SJCRH30 (cell line): Measurements from ENCODE around the gene RFTN1. TPM values are rescaled to one million over a fixed set of nuclear protein-coding genes. Genes with fewer than 3 reads are reported as not detected.

Experiments
- DNase-seq, 2 experiments: peaks; one replicate each; pipeline ENCODE4 v3.0.0-alpha.2; 2015 to 2020
- H3K27ac ChIP-seq: fragments of 250-450 bp; sonication (Bioruptor Pico); 2 replicates; pipeline ENCODE4 v1.5.1; 2020; ENCODE audit warnings: mild to moderate bottlenecking, moderate library complexity
- H3K27me3 ChIP-seq: fragments of 250-450 bp; sonication (Bioruptor Pico); 2 replicates; pipeline ENCODE4 v1.5.1; 2020; ENCODE audit warnings: mild to moderate bottlenecking, moderate library complexity
- H3K36me3 ChIP-seq: fragments of 250-450 bp; sonication (Bioruptor Pico); 2 replicates; pipeline ENCODE4 v1.5.1; 2020; ENCODE audit warnings: mild to moderate bottlenecking, moderate library complexity
- H3K4me1 ChIP-seq: fragments of 250-450 bp; sonication (Bioruptor Pico); 2 replicates; pipeline ENCODE4 v1.5.1; 2020; ENCODE audit warnings: mild to moderate bottlenecking, moderate library complexity
- H3K4me3 ChIP-seq: fragments of 250-450 bp; sonication (Bioruptor Pico); 2 replicates; pipeline ENCODE4 v1.5.1; 2020; ENCODE audit warnings: mild to moderate bottlenecking, moderate library complexity
- H3K9me3 ChIP-seq: fragments of 250-450 bp; sonication (Bioruptor Pico); replicated peaks from 2 replicates; pipeline ENCODE4 v1.5.1; 2020; ENCODE audit warnings: mild to moderate bottlenecking, moderate library complexity
- total RNA-seq: library from RNA; depleted of rRNA; stranded (reverse); fragments of >200 nt; shearing (Covaris generic); gene quantifications from 2 replicates; pipeline ENCODE4 v1.2.3, GENCODE V29; 2014

The RFTN1 gene
- total RNA-seq, 1 experiment from 2014 or later = 20.1 TPM

- Histone ChIP-seq H3K4me3 (no peak overlapping the region), H3K27ac (no peak overlapping the region), H3K27me3 (no peaks in the 10 kb centered on the region), H3K9me3 (no peaks in the 10 kb centered on the region), H3K4me1 (no peaks in the 10 kb centered on the region), H3K36me3 (no peaks in the 10 kb centered on the region)
- no peak for DNase-seq
Observed at GRCh38 chr3:16423298-16423697, 90.2 kb downstream of the RFTN1 start.

- no peak for DNase-seq
- no peaks in the 10 kb centered on the region for H3K4me1 ChIP-seq
- no peak overlapping the region for H3K4me3 ChIP-seq
- no peaks in the 10 kb centered on the region for H3K36me3 ChIP-seq
- H3K27ac ChIP-seq = no peak overlapping the region
- no peaks in the 10 kb centered on the region for H3K9me3 ChIP-seq
- H3K27me3 ChIP-seq = no peaks in the 10 kb centered on the region
Observed at GRCh38 chr3:16419640-16420241, 93.8 kb downstream of the RFTN1 start.

- no peak for DNase-seq
- H3K27me3 ChIP-seq = no peaks in the 10 kb centered on the region
Observed at GRCh38 chr3:16417945-16418739, 95.4 kb downstream of the RFTN1 start.

GRCh38 chr3:16415911-16416476 lies 97.5 kb downstream of the RFTN1 start:
- Histone ChIP-seq H3K9me3 (no peaks in the 10 kb centered on the region), H3K27me3 (no peaks in the 10 kb centered on the region), H3K36me3 (no peaks in the 10 kb centered on the region), H3K27ac (no peak overlapping the region), H3K4me1 (no peaks in the 10 kb centered on the region), H3K4me3 (no peak overlapping the region)
- no peak for DNase-seq

More at GRCh38 chr3:16417945-16418739, 95.4 kb downstream of the RFTN1 start:
- Histone ChIP-seq H3K9me3 (no peaks in the 10 kb centered on the region), H3K4me1 (no peaks in the 10 kb centered on the region), H3K36me3 (no peaks in the 10 kb centered on the region), H3K27ac (no peak overlapping the region), H3K4me3 (no peak overlapping the region)

GRCh38 chr3:16413321-16413720 lies 100.2 kb downstream of the RFTN1 start:
- no peak overlapping the region for H3K4me3 ChIP-seq
- H3K4me1 ChIP-seq = no peaks in the 10 kb centered on the region
- no peaks in the 10 kb centered on the region for H3K9me3 ChIP-seq
- no peaks in the 10 kb centered on the region for H3K36me3 ChIP-seq
- no peak overlapping the region for H3K27ac ChIP-seq
- no peaks in the 10 kb centered on the region for H3K27me3 ChIP-seq
- no peak for DNase-seq

- no peak for DNase-seq
- no peaks in the 10 kb centered on the region for H3K27me3 ChIP-seq
- no peak overlapping the region for H3K27ac ChIP-seq
- H3K9me3 ChIP-seq = no peaks in the 10 kb centered on the region
- H3K4me1 ChIP-seq = no peaks in the 10 kb centered on the region
- H3K36me3 ChIP-seq = no peaks in the 10 kb centered on the region
- no peak overlapping the region for H3K4me3 ChIP-seq
Observed at GRCh38 chr3:16412192-16412800, 101.2 kb downstream of the RFTN1 start.

- no peaks in the 10 kb centered on the region for H3K27me3 ChIP-seq
- DNase-seq = no peak
- no peak overlapping the region for H3K4me3 ChIP-seq
Observed at GRCh38 chr3:16411441-16411840, 102.1 kb downstream of the RFTN1 start.

GRCh38 chr3:16410659-16411058 lies 102.8 kb downstream of the RFTN1 start:
- no peaks in the 10 kb centered on the region for H3K4me1 ChIP-seq
- H3K27ac ChIP-seq = no peak overlapping the region
- no peak overlapping the region for H3K4me3 ChIP-seq
- no peaks in the 10 kb centered on the region for H3K27me3 ChIP-seq
- no peaks in the 10 kb centered on the region for H3K9me3 ChIP-seq
- DNase-seq = no peak
- no peaks in the 10 kb centered on the region for H3K36me3 ChIP-seq

More at GRCh38 chr3:16411441-16411840, 102.1 kb downstream of the RFTN1 start:
- H3K9me3 ChIP-seq = no peaks in the 10 kb centered on the region
- no peaks in the 10 kb centered on the region for H3K4me1 ChIP-seq
- no peaks in the 10 kb centered on the region for H3K36me3 ChIP-seq
- H3K27ac ChIP-seq = no peak overlapping the region

GRCh38 chr3:16409032-16409431 lies 104.5 kb downstream of the RFTN1 start:
- Histone ChIP-seq H3K27ac (no peak overlapping the region), H3K27me3 (no peaks in the 10 kb centered on the region), H3K36me3 (no peaks in the 10 kb centered on the region), H3K4me1 (no peaks in the 10 kb centered on the region), H3K9me3 (no peaks in the 10 kb centered on the region), H3K4me3 (no peak overlapping the region)
- no peak for DNase-seq

GRCh38 chr3:16407366-16407765 lies 106.1 kb downstream of the RFTN1 start:
- no peaks in the 10 kb centered on the region for H3K9me3 ChIP-seq
- no peaks in the 10 kb centered on the region for H3K4me1 ChIP-seq
- H3K36me3 ChIP-seq = no peaks in the 10 kb centered on the region
- no peak overlapping the region for H3K4me3 ChIP-seq
- H3K27ac ChIP-seq = no peak overlapping the region
- H3K27me3 ChIP-seq = no peaks in the 10 kb centered on the region
- DNase-seq = no peak

- H3K4me3 ChIP-seq = no peak overlapping the region
- no peaks in the 10 kb centered on the region for H3K4me1 ChIP-seq
- H3K27me3 ChIP-seq = no peaks in the 10 kb centered on the region
- no peaks in the 10 kb centered on the region for H3K36me3 ChIP-seq
- no peak for DNase-seq
- no peaks in the 10 kb centered on the region for H3K9me3 ChIP-seq
- H3K27ac ChIP-seq = no peak overlapping the region
Observed at GRCh38 chr3:16406579-16406978, 106.9 kb downstream of the RFTN1 start.

GRCh38 chr3:16406166-16406565 lies 107.3 kb downstream of the RFTN1 start:
- H3K9me3 ChIP-seq = no peaks in the 10 kb centered on the region
- H3K27me3 ChIP-seq = no peaks in the 10 kb centered on the region
- no peak overlapping the region for H3K4me3 ChIP-seq
- H3K4me1 ChIP-seq = no peaks in the 10 kb centered on the region
- DNase-seq = no peak
- no peak overlapping the region for H3K27ac ChIP-seq
- H3K36me3 ChIP-seq = no peaks in the 10 kb centered on the region

GRCh38 chr3:16404349-16404895 lies 109.1 kb downstream of the RFTN1 start:
- no peak overlapping the region for H3K27ac ChIP-seq
- no peaks in the 10 kb centered on the region for H3K36me3 ChIP-seq
- no peak overlapping the region for H3K4me3 ChIP-seq
- no peaks in the 10 kb centered on the region for H3K27me3 ChIP-seq
- peaks cover 11% of the 10 kb centered on the region for H3K4me1 ChIP-seq
- DNase-seq = peak in 1 of 2 experiments; percentile 14
- no peaks in the 10 kb centered on the region for H3K9me3 ChIP-seq

GRCh38 chr3:16402451-16402850 lies 111.0 kb downstream of the RFTN1 start:
- Histone ChIP-seq H3K4me3 (no peak overlapping the region), H3K27ac (no peak overlapping the region), H3K9me3 (no peaks in the 10 kb centered on the region), H3K36me3 (no peaks in the 10 kb centered on the region), H3K4me1 (peaks cover 21% of the 10 kb centered on the region), H3K27me3 (no peaks in the 10 kb centered on the region)
- no peak for DNase-seq

GRCh38 chr3:16401273-16401672 lies 112.2 kb downstream of the RFTN1 start:
- Histone ChIP-seq H3K27me3 (no peaks in the 10 kb centered on the region), H3K9me3 (no peaks in the 10 kb centered on the region)
- no peak for DNase-seq

More at GRCh38 chr3:16401273-16401672, 112.2 kb downstream of the RFTN1 start:
- Histone ChIP-seq H3K36me3 (no peaks in the 10 kb centered on the region), H3K4me1 (peaks cover 21% of the 10 kb centered on the region), H3K4me3 (no peak overlapping the region), H3K27ac (no peak overlapping the region)
